HepG2 (cell line): ENCODE results near the gene NIFK. TPM values are rescaled to one million over a fixed set of nuclear protein-coding genes. Genes with fewer than 3 reads are reported as not detected.

Experiments
- ATF7-NPFF ChIP-seq: sonication (generic); formaldehyde crosslinking; IDR thresholded peaks from 2 replicates; pipeline ENCODE4 v1.8.1; 2023; ENCODE audit warnings: mild to moderate bottlenecking, low read depth, missing genetic modification reagents, moderate library complexity
- CCAR2 ChIP-seq: fragments of 200-400 bp; formaldehyde crosslinking; optimal IDR thresholded peaks from 2 replicates; pipeline ENCODE3; 2018; ENCODE audit warnings: low read depth, mild to moderate bottlenecking, low read length, moderate library complexity
- CENPT ChIP-seq: sonication (generic); formaldehyde crosslinking; IDR thresholded peaks from 2 replicates; pipeline ENCODE4 v1.8.0; 2022; ENCODE audit warnings: low read depth, mild to moderate bottlenecking, moderate library complexity, missing genetic modification reagents
- MLLT10 ChIP-seq: sonication (generic); formaldehyde crosslinking; IDR thresholded peaks from 2 replicates; pipeline ENCODE4 v1.4.0; 2020; ENCODE audit warnings: missing genetic modification reagents
- MZF1 ChIP-seq: sonication (generic); formaldehyde crosslinking; IDR thresholded peaks from 2 replicates; pipeline ENCODE4 v1.8.1; 2023; ENCODE audit warnings: mild to moderate bottlenecking, missing genetic modification reagents, borderline replicate concordance
- PAX8 ChIP-seq: sonication (generic); formaldehyde crosslinking; IDR thresholded peaks from 2 replicates; pipeline ENCODE4 v1.8.0; 2022; ENCODE audit warnings: mild to moderate bottlenecking, missing genetic modification reagents, borderline replicate concordance
- PBX3 ChIP-seq: sonication (generic); formaldehyde crosslinking; IDR thresholded peaks from 2 replicates; pipeline ENCODE4 v1.8.1; 2023; ENCODE audit warnings: missing genetic modification reagents, inconsistent platforms, borderline replicate concordance
- PPARG ChIP-seq: conservative IDR thresholded peaks from 2 replicates; pipeline ENCODE4 v1.6.1; 2016; ENCODE audit warnings: missing biosample characterization, missing genetic modification reagents
- SMAD9 ChIP-seq: sonication (generic); formaldehyde crosslinking; IDR thresholded peaks from 2 replicates; pipeline ENCODE4 v1.5.1; 2020; ENCODE audit warnings: mild to moderate bottlenecking, missing genetic modification reagents
- ZFP37 ChIP-seq: sonication (generic); formaldehyde crosslinking; IDR thresholded peaks from 2 replicates; pipeline ENCODE4 v1.4.0; 2020; ENCODE audit warnings: missing genetic modification reagents, borderline replicate concordance
- ZNF235 ChIP-seq: sonication (generic); formaldehyde crosslinking; IDR thresholded peaks from 2 replicates; pipeline ENCODE4 v1.8.1; 2023; ENCODE audit warnings: mild to moderate bottlenecking, missing genetic modification reagents, borderline replicate concordance
- ZNF547 ChIP-seq: sonication (generic); formaldehyde crosslinking; IDR thresholded peaks from 2 replicates; pipeline ENCODE4 v1.5.1; 2020; ENCODE audit warnings: mild to moderate bottlenecking, missing genetic modification reagents
- polyA plus RNA-seq, 8 experiments: library from polyadenylated mRNA; depleted of rRNA in 3 of 8; stranded (reverse) in 7 of 8; unstranded in 1 of 8; fragments of >200 nt; fragmentation: Illumina TruSeq in 4 of 8; extraction: Trizol in 4 of 8; gene quantifications; 2 replicates each; pipeline versions ENCODE4 v1.2.1 to v1.2.3, GENCODE V29; 2011 to 2016; ENCODE audit warnings: low read depth in 4 of 8, missing spikeins in 1 of 8, mixed read lengths in 1 of 8; ENCODE audit not compliant: insufficient read depth in 1 of 8
- total RNA-seq, 5 experiments: library from RNA; depleted of rRNA; stranded (reverse); fragments of >200 nt; fragmentation: Illumina TruSeq; extraction: Trizol; gene quantifications; 2 replicates each; pipeline ENCODE4 v1.2.3, GENCODE V29; 2016; ENCODE audit warnings: low read depth in 1 of 5
- TF ChIP-seq, protein P1 (sequence below): sonication (generic); formaldehyde crosslinking; IDR thresholded peaks from 2 replicates; pipeline ENCODE4 v1.4.0; 2020; ENCODE audit warnings: low read depth, missing genetic modification reagents
- TF ChIP-seq, protein P2 (sequence below): sonication (generic); formaldehyde crosslinking; IDR thresholded peaks from 2 replicates; pipeline ENCODE4 v1.4.0; 2020; ENCODE audit warnings: mild to moderate bottlenecking, missing genetic modification reagents
- TF ChIP-seq, protein P3 (sequence below): sonication (generic); formaldehyde crosslinking; IDR thresholded peaks from 2 replicates; pipeline ENCODE4 v1.5.1; 2020; ENCODE audit warnings: mild to moderate bottlenecking, missing genetic modification reagents, moderate library complexity
- TF ChIP-seq, protein P4 (sequence below): sonication (generic); formaldehyde crosslinking; IDR thresholded peaks from 2 replicates; pipeline ENCODE4 v1.4.0; 2020; ENCODE audit warnings: mild to moderate bottlenecking, missing genetic modification reagents

The NIFK gene
- total and polyA plus RNA-seq, 2 of the 13 experiments (the other 11 are each of a cell fraction or from before 2014, with no cell fraction given), result 19.6 to 105 TPM

GRCh38 chr2:121755237-121756111 is 18.8 kb upstream of the NIFK start, which contains the start of gene TSN (continued):
- TF ChIP-seq, protein P1, sequence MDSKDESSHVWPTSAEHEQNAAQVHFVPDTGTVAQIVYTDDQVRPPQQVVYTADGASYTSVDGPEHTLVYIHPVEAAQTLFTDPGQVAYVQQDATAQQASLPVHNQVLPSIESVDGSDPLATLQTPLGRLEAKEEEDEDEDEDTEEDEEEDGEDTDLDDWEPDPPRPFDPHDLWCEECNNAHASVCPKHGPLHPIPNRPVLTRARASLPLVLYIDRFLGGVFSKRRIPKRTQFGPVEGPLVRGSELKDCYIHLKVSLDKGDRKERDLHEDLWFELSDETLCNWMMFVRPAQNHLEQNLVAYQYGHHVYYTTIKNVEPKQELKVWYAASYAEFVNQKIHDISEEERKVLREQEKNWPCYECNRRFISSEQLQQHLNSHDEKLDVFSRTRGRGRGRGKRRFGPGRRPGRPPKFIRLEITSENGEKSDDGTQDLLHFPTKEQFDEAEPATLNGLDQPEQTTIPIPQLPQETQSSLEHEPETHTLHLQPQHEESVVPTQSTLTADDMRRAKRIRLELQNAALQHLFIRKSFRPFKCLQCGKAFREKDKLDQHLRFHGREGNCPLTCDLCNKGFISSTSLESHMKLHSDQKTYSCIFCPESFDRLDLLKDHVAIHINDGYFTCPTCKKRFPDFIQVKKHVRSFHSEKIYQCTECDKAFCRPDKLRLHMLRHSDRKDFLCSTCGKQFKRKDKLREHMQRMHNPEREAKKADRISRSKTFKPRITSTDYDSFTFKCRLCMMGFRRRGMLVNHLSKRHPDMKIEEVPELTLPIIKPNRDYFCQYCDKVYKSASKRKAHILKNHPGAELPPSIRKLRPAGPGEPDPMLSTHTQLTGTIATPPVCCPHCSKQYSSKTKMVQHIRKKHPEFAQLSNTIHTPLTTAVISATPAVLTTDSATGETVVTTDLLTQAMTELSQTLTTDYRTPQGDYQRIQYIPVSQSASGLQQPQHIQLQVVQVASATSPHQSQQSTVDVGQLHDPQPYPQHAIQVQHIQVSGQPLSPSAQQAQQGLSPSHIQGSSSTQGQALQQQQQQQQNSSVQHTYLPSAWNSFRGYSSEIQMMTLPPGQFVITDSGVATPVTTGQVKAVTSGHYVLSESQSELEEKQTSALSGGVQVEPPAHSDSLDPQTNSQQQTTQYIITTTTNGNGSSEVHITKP (CRISPR knock-in tag), result peak; percentile 63; the same call in 1 of the 2 replicates
- TF ChIP-seq ZNF547 (peak; percentile 95), CCAR2 (no peak), PBX3 (no peak), PAX8 (CRISPR knock-in tag) (peak; percentile 92), SMAD9 (0 out of 2 replicates have a peak, but pooled peaks have one; percentile 72), MLLT10 (no peak), CENPT (no peak; the same call in 1 of the 2 replicates), ZFP37 (peak; percentile 60; the same call in 1 of the 2 replicates), ZNF235 (CRISPR knock-in tag) (0 out of 2 replicates have a peak, but pooled peaks have one; percentile 36), MZF1 (CRISPR knock-in tag) (no peak), ATF7-NPFF (peak; percentile 94), PPARG (CRISPR knock-in tag) (peak; percentile 70)
- TF ChIP-seq, protein P2, sequence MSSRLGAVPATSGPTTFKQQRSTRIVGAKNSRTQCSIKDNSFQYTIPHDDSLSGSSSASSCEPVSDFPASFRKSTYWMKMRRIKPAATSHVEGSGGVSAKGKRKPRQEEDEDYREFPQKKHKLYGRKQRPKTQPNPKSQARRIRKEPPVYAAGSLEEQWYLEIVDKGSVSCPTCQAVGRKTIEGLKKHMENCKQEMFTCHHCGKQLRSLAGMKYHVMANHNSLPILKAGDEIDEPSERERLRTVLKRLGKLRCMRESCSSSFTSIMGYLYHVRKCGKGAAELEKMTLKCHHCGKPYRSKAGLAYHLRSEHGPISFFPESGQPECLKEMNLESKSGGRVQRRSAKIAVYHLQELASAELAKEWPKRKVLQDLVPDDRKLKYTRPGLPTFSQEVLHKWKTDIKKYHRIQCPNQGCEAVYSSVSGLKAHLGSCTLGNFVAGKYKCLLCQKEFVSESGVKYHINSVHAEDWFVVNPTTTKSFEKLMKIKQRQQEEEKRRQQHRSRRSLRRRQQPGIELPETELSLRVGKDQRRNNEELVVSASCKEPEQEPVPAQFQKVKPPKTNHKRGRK (CRISPR knock-in tag), result no peak
- TF ChIP-seq, protein P3, sequence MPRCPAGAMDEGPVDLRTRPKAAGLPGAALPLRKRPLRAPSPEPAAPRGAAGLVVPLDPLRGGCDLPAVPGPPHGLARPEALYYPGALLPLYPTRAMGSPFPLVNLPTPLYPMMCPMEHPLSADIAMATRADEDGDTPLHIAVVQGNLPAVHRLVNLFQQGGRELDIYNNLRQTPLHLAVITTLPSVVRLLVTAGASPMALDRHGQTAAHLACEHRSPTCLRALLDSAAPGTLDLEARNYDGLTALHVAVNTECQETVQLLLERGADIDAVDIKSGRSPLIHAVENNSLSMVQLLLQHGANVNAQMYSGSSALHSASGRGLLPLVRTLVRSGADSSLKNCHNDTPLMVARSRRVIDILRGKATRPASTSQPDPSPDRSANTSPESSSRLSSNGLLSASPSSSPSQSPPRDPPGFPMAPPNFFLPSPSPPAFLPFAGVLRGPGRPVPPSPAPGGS (CRISPR knock-in tag), result peak; percentile 75
- TF ChIP-seq, protein P4, sequence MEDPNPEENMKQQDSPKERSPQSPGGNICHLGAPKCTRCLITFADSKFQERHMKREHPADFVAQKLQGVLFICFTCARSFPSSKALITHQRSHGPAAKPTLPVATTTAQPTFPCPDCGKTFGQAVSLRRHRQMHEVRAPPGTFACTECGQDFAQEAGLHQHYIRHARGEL, result peak; percentile 64; the same call in 1 of the 2 replicates
